Fibroblast of villous mesenchyme (primary cell): ENCODE data around the gene CAMSAP1. TPM values are rescaled to one million over a fixed set of nuclear protein-coding genes. Genes with fewer than 3 reads are reported as not detected.

Source experiments
- DNase-seq: peaks from one replicate; pipeline ENCODE4 v3.0.0-alpha.2; 2010; ENCODE audit warnings: low read depth
- H3K4me3 ChIP-seq: 2 replicates; pipeline ENCODE4 v1.5.1; 2011; ENCODE audit warnings: low read depth, mild to moderate bottlenecking, low read length
- CTCF ChIP-seq: IDR thresholded peaks from 2 replicates; pipeline ENCODE4 v1.5.1; 2012; ENCODE audit warnings: low read depth, mild to moderate bottlenecking, low read length; ENCODE audit not compliant: insufficient read depth
- total RNA-seq: library from RNA; depleted of rRNA; stranded (reverse); fragments of >200 nt; gene quantifications from 2 replicates; pipeline ENCODE4 v1.2.3, GENCODE V29; 2012

CAMSAP1 gene
- total RNA-seq, 1 donor = 23.7 TPM

- H3K4me3 ChIP-seq = no peak overlapping the region
- DNase-seq = no peak
- no peak for TF ChIP-seq CTCF
Measured at GRCh38 chr9:135839516-135839915, 67.8 kb downstream of the CAMSAP1 start.

GRCh38 chr9:135835131-135835530, 72.2 kb downstream of the CAMSAP1 start:
- no peak for DNase-seq

GRCh38 chr9:135833864-135834263, 73.5 kb downstream of the CAMSAP1 start:
- no peak for DNase-seq
- H3K4me3 ChIP-seq = no peak overlapping the region
- TF ChIP-seq CTCF = no peak

More at GRCh38 chr9:135835131-135835530, 72.2 kb downstream of the CAMSAP1 start:
- H3K4me3 ChIP-seq = no peak overlapping the region
- TF ChIP-seq CTCF = no peak

GRCh38 chr9:135830496-135830895, 76.8 kb downstream of the CAMSAP1 start:
- TF ChIP-seq CTCF = no peak
- DNase-seq = peak; percentile 43
- H3K4me3 ChIP-seq = no peak overlapping the region

GRCh38 chr9:135828656-135829055, 78.7 kb downstream of the CAMSAP1 start:
- no peak for TF ChIP-seq CTCF
- no peak overlapping the region for H3K4me3 ChIP-seq
- DNase-seq = no peak

- DNase-seq = no peak
- H3K4me3 ChIP-seq = no peak overlapping the region
- TF ChIP-seq CTCF = no peak
Measured at GRCh38 chr9:135827866-135828580, 79.3 kb downstream of the CAMSAP1 start.

GRCh38 chr9:135827301-135827700, 80.0 kb downstream of the CAMSAP1 start:
- TF ChIP-seq CTCF = no peak
- no peak overlapping the region for H3K4me3 ChIP-seq
- DNase-seq = no peak
